GM21786 (cell line): ENCODE results near the gene LCE1C.

Source experiments
- ATAC-seq: cut with Tn5 transposase; IDR thresholded peaks from one replicate; pipeline ENCODE4 v1.9.1; 2021; ENCODE audit not compliant: unreplicated experiment

LCE1C gene

GRCh38 chr1:152806576-152806975 lies at the start of gene LCE1C:
LCE1C (minus strand) TSS chr1:152806651; CDS start chr1:152805478, 1,173 bp downstream.
- ATAC-seq: no peak

GRCh38 chr1:152855661-152856060 lies 49.2 kb upstream of the LCE1C start:
- ATAC-seq: no peak

- no peak for ATAC-seq
These were observed 36.1 kb upstream of the LCE1C start, which contains the start of gene LCE6A for GRCh38 chr1:152842556-152842955. LCE6A (plus strand) TSS chr1:152842856; CDS start chr1:152843521, 665 bp downstream.

GRCh38 chr1:152836870-152837269 lies 30.4 kb upstream of the LCE1C start:
- no peak for ATAC-seq

- no peak for ATAC-seq
These were observed 20.7 kb upstream of the LCE1C start, which contains the start of gene LCE1A for GRCh38 chr1:152827173-152827572. LCE1A (plus strand) TSS chr1:152827473; CDS start chr1:152827473, 0 bp downstream.

GRCh38 chr1:152824964-152825363 lies 18.5 kb upstream of the LCE1C start:
- ATAC-seq: no peak

GRCh38 chr1:152823294-152823693 lies 16.8 kb upstream of the LCE1C start:
- no peak for ATAC-seq

- no peak for ATAC-seq
These were observed 10.9 kb upstream of the LCE1C start for GRCh38 chr1:152817309-152817708.

- ATAC-seq: no peak
These were observed 5.2 kb upstream of the LCE1C start, which contains the start of gene LCE1B for GRCh38 chr1:152811671-152812070. LCE1B (plus strand) TSS chr1:152811971; CDS start chr1:152812447, 476 bp downstream.

- no peak for ATAC-seq
These were observed 4.6 kb upstream of the LCE1C start for GRCh38 chr1:152811050-152811449.

GRCh38 chr1:152801333-152801732 lies 5.1 kb downstream of the LCE1C start:
- ATAC-seq: no peak

GRCh38 chr1:152796421-152796820 lies 10.0 kb downstream of the LCE1C start, which contains the start of gene LCE1D:
LCE1D (plus strand) TSS chr1:152796721; CDS start chr1:152797795, 1,074 bp downstream.
- ATAC-seq: no peak

GRCh38 chr1:152795686-152796085 lies 10.8 kb downstream of the LCE1C start:
- ATAC-seq: no peak

GRCh38 chr1:152786077-152786476 lies 20.4 kb downstream of the LCE1C start, which contains the start of gene LCE1E:
LCE1E (plus strand) TSS chr1:152786257; CDS start chr1:152787300, 1,043 bp downstream.
- ATAC-seq: no peak

GRCh38 chr1:152783095-152783494 lies 23.4 kb downstream of the LCE1C start:
- no peak for ATAC-seq

- ATAC-seq: no peak
These were observed 28.8 kb downstream of the LCE1C start for GRCh38 chr1:152777510-152778137.

GRCh38 chr1:152776361-152776760 lies 30.1 kb downstream of the LCE1C start:
- ATAC-seq: no peak

- ATAC-seq: no peak
These were observed 31.6 kb downstream of the LCE1C start, which contains the start of gene LCE1F for GRCh38 chr1:152774875-152775274. LCE1F (plus strand) TSS chr1:152775140; CDS start chr1:152776372, 1,232 bp downstream.

- ATAC-seq: no peak
These were observed 36.0 kb downstream of the LCE1C start for GRCh38 chr1:152770411-152770810.

GRCh38 chr1:152768847-152769533 lies 37.5 kb downstream of the LCE1C start:
- no peak for ATAC-seq

- no peak for ATAC-seq
These were observed 44.7 kb downstream of the LCE1C start for GRCh38 chr1:152761609-152762213.
